ENCODE data around the gene RAPGEF2. TPM values are rescaled to one million over a fixed set of nuclear protein-coding genes. Genes with fewer than 3 reads are reported as not detected.
"Not testable (repeated sequence)": the region's sequence is repeated elsewhere in the genome, so short reads cannot be mapped to it uniquely, and the experiment has no call there.

Gene RAPGEF2
- total and polyA plus RNA-seq, 2 experiments from 2014 or later: 10.2 to 63.1 TPM

DNA sequence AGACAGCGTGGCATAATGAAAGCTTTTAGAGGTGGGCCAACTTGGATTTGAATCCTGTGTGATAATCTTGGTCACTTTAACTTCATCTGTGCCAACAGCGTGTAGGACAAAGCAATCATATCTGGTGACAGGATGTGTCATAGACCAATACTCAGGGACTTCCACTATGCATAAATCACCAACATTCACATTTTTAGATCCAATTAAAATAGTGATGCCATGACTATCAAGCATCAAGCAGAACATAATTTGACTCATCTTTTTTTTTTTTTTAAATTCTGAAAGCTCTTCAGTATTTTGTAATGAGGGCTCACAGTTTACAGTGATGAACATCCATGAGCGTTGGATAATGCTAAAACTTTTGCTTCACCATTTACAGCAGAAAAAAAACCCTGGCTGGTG, 27.3 kb upstream of the RAPGEF2 start:
- DNase-seq (ENCODE audit: low spot score): no peak

DNA sequence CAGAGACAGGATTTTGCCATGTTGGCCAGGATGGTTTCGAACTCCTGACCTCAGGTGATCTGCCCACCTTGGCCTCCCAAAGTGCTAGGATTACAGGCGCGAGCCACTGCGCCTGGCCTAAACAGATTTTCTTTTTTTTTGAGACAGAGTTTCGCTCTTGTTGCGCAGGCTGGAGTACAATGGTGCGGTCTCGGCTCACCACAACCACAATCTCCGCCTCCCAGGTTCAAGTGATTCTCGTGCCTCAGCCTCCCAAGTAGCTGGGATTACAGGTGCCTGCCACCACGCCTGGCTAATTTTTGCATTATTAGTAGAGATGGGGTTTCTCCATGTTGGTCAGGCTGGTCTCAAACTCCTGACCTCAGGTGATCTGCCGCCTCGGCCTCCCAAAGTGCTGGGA, 25.9 kb upstream of the RAPGEF2 start:
- not testable (repeated sequence) for H3K4me1 Mint-ChIP-seq; H3K36me3 Mint-ChIP-seq (ENCODE audit: low read depth); H3K4me3 Mint-ChIP-seq; H3K27me3 ChIP-seq (ENCODE audit: insufficient read depth); H3K9me2 ChIP-seq (ENCODE audit: insufficient read depth); H2AFZ ChIP-seq; H3K79me2 ChIP-seq (replicated peaks; ENCODE audit: insufficient read depth); H3F3A ChIP-seq (replicated peaks; ENCODE audit: low read depth); H3K27me3 Mint-ChIP-seq (ENCODE audit: insufficient read depth, low read depth, poor library complexity); DNase-seq (ENCODE audit: low spot score); H3K4me3 ChIP-seq; H3K27ac ChIP-seq (ENCODE audit: low read depth); H3K9me3 Mint-ChIP-seq; ATAC-seq; H4K20me1 ChIP-seq (replicated peaks; ENCODE audit: insufficient read depth); H3K36me3 ChIP-seq (ENCODE audit: insufficient read depth); H3K4me2 ChIP-seq; H3K27ac Mint-ChIP-seq
- peaks cover 13% of the 10 kb centered on the region for H3K4me1 ChIP-seq (ENCODE audit: insufficient read depth)

More for the DNA sequence above, 27.3 kb upstream of the RAPGEF2 start:
- Histone ChIP-seq H3K27ac (ENCODE audit: low read depth) (no peak overlapping the region), H3K9me2 (ENCODE audit: insufficient read depth) (no peaks in the 10 kb centered on the region; the same call in 1 of the 2 replicates), H3K27me3 (ENCODE audit: insufficient read depth) (no peaks in the 10 kb centered on the region), H3K36me3 (ENCODE audit: insufficient read depth) (no peaks in the 10 kb centered on the region), H2AFZ (no peak overlapping the region), H4K20me1 (replicated peaks; ENCODE audit: insufficient read depth) (no peaks in the 10 kb centered on the region), H3K4me1 (ENCODE audit: insufficient read depth) (peaks cover 23% of the 10 kb centered on the region), H3F3A (replicated peaks; ENCODE audit: low read depth) (no peaks in the 10 kb centered on the region; the same call in 1 of the 2 replicates), H3K79me2 (replicated peaks; ENCODE audit: insufficient read depth) (no peaks in the 10 kb centered on the region), H3K4me3 (no peak overlapping the region), H3K4me2 (no peak overlapping the region)
- TF ChIP-seq, protein P1, sequence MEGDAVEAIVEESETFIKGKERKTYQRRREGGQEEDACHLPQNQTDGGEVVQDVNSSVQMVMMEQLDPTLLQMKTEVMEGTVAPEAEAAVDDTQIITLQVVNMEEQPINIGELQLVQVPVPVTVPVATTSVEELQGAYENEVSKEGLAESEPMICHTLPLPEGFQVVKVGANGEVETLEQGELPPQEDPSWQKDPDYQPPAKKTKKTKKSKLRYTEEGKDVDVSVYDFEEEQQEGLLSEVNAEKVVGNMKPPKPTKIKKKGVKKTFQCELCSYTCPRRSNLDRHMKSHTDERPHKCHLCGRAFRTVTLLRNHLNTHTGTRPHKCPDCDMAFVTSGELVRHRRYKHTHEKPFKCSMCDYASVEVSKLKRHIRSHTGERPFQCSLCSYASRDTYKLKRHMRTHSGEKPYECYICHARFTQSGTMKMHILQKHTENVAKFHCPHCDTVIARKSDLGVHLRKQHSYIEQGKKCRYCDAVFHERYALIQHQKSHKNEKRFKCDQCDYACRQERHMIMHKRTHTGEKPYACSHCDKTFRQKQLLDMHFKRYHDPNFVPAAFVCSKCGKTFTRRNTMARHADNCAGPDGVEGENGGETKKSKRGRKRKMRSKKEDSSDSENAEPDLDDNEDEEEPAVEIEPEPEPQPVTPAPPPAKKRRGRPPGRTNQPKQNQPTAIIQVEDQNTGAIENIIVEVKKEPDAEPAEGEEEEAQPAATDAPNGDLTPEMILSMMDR (conservative IDR thresholded peaks at IDR 0.05; ENCODE audit: low read depth in 2 of 2): no peak
- TF ChIP-seq CREB1 (CRISPR knock-in tag; IDR thresholded peaks at IDR 0.05; ENCODE audit: low read depth) (no peak), EZH2 (IDR thresholded peaks at IDR 0.05; ENCODE audit: low read depth, unreplicated experiment) (no peak)
- Mint-ChIP-seq H3K27ac (no peak overlapping the region), H3K4me3 (no peak overlapping the region), H3K36me3 (ENCODE audit: low read depth) (no peaks in the 10 kb centered on the region), H3K9me3 (no peaks in the 10 kb centered on the region), H3K4me1 (peaks cover 17% of the 10 kb centered on the region), H3K27me3 (ENCODE audit: insufficient read depth, low read depth, poor library complexity) (peaks cover 3% of the 10 kb centered on the region)
- no peak for ATAC-seq

DNA sequence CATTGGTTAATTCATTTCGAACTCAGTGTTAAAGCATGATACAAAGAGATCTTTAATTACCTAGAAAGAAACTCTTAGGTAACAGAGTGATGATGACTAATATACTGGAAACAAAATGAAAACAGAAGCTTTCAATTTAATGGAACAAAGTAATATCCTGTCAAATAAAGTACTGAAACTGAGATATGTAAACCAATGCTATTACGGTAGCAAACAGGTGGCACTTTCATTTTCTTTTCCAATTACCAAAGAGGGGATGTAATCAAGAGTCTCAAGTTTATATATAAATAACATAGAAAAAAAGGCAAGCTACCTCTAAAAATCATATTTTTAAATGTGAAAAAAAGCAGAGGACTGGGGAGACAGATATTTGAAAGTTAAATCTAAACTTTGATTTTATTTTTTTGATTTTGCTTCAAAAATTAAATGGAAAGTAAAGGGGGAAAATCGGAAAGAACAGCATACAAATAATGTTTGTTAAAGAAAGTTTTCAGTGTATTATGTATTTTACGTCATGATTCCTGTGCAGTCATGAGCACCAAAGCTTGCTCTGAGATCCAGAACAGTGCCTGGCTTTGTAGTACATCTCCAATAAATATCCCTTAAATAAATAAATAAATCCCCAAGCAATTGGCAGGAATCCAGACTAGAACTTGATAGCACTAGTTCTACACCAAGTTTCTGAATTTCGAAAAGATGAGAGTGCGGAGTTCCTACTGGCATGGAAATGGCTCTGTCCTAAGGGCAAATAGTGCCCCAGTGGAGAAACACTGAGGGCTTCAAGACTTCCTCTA, 25.0 kb upstream of the RAPGEF2 start:
- H3K79me2 ChIP-seq (replicated peaks; ENCODE audit: insufficient read depth): no peaks in the 10 kb centered on the region
- Mint-ChIP-seq H3K27ac (no peak overlapping the region), H3K4me1 (peaks cover under 1% of the 10 kb centered on the region; the same call in 2 of the 3 replicates), H3K4me3 (no peak overlapping the region), H3K36me3 (ENCODE audit: low read depth) (no peaks in the 10 kb centered on the region), H3K9me3 (no peaks in the 10 kb centered on the region), H3K27me3 (ENCODE audit: insufficient read depth, low read depth, poor library complexity) (peaks cover 3% of the 10 kb centered on the region)
- H3K27ac ChIP-seq (ENCODE audit: low read depth): no peak overlapping the region
- H3K4me1 ChIP-seq (ENCODE audit: insufficient read depth): peaks cover 4% of the 10 kb centered on the region
- no peak overlapping the region for H3K4me2 ChIP-seq
- H2AFZ ChIP-seq: no peak overlapping the region
- no peaks in the 10 kb centered on the region; the same call in 1 of the 2 replicates for H3F3A ChIP-seq (replicated peaks; ENCODE audit: low read depth)
- H3K27me3 ChIP-seq (ENCODE audit: insufficient read depth): no peaks in the 10 kb centered on the region
- DNase-seq (ENCODE audit: low spot score): no peak
- H4K20me1 ChIP-seq (replicated peaks; ENCODE audit: insufficient read depth): no peaks in the 10 kb centered on the region
- no peaks in the 10 kb centered on the region for H3K36me3 ChIP-seq (ENCODE audit: insufficient read depth)
- no peak for ATAC-seq
- H3K9me2 ChIP-seq (ENCODE audit: insufficient read depth): no peaks in the 10 kb centered on the region; the same call in 1 of the 2 replicates
- no peak overlapping the region for H3K4me3 ChIP-seq
- no peak for TF ChIP-seq CREB1 (CRISPR knock-in tag; IDR thresholded peaks at IDR 0.05; ENCODE audit: low read depth)
- TF ChIP-seq, protein P2, sequence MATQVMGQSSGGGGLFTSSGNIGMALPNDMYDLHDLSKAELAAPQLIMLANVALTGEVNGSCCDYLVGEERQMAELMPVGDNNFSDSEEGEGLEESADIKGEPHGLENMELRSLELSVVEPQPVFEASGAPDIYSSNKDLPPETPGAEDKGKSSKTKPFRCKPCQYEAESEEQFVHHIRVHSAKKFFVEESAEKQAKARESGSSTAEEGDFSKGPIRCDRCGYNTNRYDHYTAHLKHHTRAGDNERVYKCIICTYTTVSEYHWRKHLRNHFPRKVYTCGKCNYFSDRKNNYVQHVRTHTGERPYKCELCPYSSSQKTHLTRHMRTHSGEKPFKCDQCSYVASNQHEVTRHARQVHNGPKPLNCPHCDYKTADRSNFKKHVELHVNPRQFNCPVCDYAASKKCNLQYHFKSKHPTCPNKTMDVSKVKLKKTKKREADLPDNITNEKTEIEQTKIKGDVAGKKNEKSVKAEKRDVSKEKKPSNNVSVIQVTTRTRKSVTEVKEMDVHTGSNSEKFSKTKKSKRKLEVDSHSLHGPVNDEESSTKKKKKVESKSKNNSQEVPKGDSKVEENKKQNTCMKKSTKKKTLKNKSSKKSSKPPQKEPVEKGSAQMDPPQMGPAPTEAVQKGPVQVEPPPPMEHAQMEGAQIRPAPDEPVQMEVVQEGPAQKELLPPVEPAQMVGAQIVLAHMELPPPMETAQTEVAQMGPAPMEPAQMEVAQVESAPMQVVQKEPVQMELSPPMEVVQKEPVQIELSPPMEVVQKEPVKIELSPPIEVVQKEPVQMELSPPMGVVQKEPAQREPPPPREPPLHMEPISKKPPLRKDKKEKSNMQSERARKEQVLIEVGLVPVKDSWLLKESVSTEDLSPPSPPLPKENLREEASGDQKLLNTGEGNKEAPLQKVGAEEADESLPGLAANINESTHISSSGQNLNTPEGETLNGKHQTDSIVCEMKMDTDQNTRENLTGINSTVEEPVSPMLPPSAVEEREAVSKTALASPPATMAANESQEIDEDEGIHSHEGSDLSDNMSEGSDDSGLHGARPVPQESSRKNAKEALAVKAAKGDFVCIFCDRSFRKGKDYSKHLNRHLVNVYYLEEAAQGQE (IDR thresholded peaks at IDR 0.05; ENCODE audit: unreplicated experiment): no peak
- no peak for TF ChIP-seq NANOG (IDR thresholded peaks at IDR 0.05; ENCODE audit: borderline replicate concordance)
- TF ChIP-seq EZH2 (IDR thresholded peaks at IDR 0.05; ENCODE audit: low read depth, unreplicated experiment): no peak
- no peak for TF ChIP-seq ZNF114 (CRISPR knock-in tag; IDR thresholded peaks at IDR 0.05)
- TF ChIP-seq EZH2phosphoT487 (IDR thresholded peaks at IDR 0.05; ENCODE audit: unreplicated experiment): no peak
- TF ChIP-seq, protein P3, sequence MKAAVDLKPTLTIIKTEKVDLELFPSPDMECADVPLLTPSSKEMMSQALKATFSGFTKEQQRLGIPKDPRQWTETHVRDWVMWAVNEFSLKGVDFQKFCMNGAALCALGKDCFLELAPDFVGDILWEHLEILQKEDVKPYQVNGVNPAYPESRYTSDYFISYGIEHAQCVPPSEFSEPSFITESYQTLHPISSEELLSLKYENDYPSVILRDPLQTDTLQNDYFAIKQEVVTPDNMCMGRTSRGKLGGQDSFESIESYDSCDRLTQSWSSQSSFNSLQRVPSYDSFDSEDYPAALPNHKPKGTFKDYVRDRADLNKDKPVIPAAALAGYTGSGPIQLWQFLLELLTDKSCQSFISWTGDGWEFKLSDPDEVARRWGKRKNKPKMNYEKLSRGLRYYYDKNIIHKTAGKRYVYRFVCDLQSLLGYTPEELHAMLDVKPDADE (IDR thresholded peaks at IDR 0.05): no peak
